Activated T-helper 2 cell treated with anti-CD3 and anti-CD28 coated beads, Interferon-gamma antibody, Interleukin-2, Interleukin-4, amounts not matched to agents 10 μg/mL and 5 μg/mL and 100 μg/mL, durations not matched to agents 14 hours and 24 hours and 36 hours (primary cell): ENCODE measurements around the gene KLC3. TPM values are rescaled to one million over a fixed set of nuclear protein-coding genes. Genes with fewer than 3 reads are reported as not detected.

Experiments
- DNase-seq: peaks from one replicate; pipeline ENCODE4 v3.0.0; 2021; ENCODE audit warnings: low spot score
- H3K27ac Mint-ChIP-seq: one replicate; pipeline ENCODE4 v1.8.0; 2021; ENCODE audit warnings: mixed read lengths
- H3K27me3 Mint-ChIP-seq: one replicate; pipeline ENCODE4 v1.8.0; 2021; ENCODE audit warnings: low read depth, mixed read lengths
- H3K36me3 Mint-ChIP-seq: one replicate; pipeline ENCODE4 v1.8.0; 2021; ENCODE audit warnings: low read depth, mixed read lengths
- H3K4me1 Mint-ChIP-seq: one replicate; pipeline ENCODE4 v1.8.0; 2021; ENCODE audit warnings: low read depth, mixed read lengths
- H3K4me3 Mint-ChIP-seq: one replicate; pipeline ENCODE4 v1.8.0; 2021; ENCODE audit warnings: low read depth, mild to moderate bottlenecking, moderate library complexity, mixed read lengths
- H3K9me3 Mint-ChIP-seq: one replicate; pipeline ENCODE4 v1.8.0; 2021; ENCODE audit warnings: mixed read lengths
- intact Hi-C: fragments of 100-400 bp; cut with micrococcal nuclease; formaldehyde crosslinking; loops from one replicate; pipeline ENCODE4 v1.15.1; 2023
- total RNA-seq: library from RNA; stranded (reverse); gene quantifications from 2 replicates; pipeline ENCODE4 v1.2.3, GENCODE V29; 2022

Gene KLC3
- total RNA-seq, 1 donor from 2014 or later = not detected

DNA sequence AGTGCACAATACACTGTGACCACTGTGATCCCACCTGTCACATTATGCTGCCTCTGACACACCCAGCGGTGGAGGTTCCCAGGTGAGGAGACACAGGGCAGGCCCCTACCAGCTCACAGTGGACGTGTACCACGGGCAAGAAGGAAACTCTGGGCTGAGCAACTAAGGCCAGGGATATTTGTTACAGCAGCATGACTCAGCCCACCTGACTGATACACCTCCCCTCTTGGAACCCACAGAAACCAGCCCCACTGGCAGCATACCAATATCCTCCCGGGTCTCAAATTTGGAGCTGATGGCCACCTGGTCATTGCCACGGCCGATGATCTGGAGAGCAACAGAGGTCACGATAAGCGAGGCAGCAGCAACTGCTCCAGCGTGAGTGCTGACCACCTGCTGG is 14.9 kb downstream of the KLC3 start:
- Mint-ChIP-seq H3K27me3 (no peaks in the 10 kb centered on the region), H3K4me3 (no peak overlapping the region), H3K9me3 (no peaks in the 10 kb centered on the region), H3K4me1 (no peaks in the 10 kb centered on the region), H3K36me3 (peaks cover 41% of the 10 kb centered on the region), H3K27ac (no peak overlapping the region)
- no peak for DNase-seq
- intact Hi-C loops = no loop called here

DNA sequence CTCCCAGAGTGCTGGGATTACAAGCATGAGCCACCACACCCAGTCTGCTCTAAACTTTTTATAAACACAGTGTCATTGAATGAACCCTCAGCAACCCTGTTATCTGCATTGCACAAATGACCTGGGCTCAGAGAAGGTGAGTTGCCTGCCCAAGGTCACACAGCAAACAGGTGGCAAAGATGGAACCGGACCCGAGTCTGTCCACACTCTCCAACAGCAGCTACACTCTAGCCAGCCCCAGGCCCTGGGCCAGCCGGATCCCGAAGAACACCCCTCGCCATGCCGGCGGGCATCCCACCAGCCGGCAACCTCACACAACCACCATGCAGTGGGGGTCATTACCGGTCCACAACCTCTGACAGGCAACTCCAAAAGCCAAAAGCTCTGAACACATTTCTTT is 15.4 kb downstream of the KLC3 start:
- Mint-ChIP-seq H3K36me3 (peaks cover 41% of the 10 kb centered on the region), H3K27me3 (no peaks in the 10 kb centered on the region), H3K4me1 (no peaks in the 10 kb centered on the region), H3K4me3 (no peak overlapping the region), H3K27ac (no peak overlapping the region), H3K9me3 (no peaks in the 10 kb centered on the region)
- intact Hi-C loops = no loop called here
- DNase-seq = no peak

DNA sequence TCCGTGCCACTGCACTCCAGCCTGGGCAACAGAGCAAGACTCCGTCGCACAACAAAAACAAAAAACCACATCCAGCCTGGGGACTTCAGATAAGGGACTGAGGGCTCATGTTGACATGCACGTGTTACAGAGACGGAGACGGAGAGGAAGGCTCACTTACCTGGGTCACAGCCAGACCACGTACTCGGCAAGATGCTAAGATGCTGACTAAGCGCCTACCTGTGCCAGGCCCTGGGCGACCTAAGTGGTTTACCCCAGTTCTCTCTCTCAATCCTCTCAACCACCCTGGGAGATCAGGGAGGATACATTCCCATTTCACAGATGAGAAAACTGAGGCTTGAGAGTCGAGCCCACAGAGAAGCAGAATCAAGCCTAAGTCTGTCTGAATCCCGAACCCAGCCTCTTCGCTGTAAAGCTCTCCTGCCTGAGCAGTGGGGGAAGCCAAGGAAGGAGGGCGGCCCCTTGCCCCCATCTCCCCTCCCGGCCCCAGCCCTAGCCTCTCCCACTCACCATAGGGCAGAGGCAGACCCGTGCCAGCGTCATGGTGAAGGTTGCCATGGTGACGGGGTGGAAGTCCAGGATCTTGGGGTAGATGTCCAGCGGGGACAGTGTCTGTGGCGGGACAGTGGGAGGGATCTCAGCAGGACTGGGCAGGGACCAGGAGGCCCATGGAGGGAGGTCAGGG is 16.4 kb downstream of the KLC3 start:
- Mint-ChIP-seq H3K4me3 (no peak overlapping the region), H3K9me3 (no peaks in the 10 kb centered on the region), H3K36me3 (peaks cover 47% of the 10 kb centered on the region), H3K27me3 (no peaks in the 10 kb centered on the region), H3K4me1 (no peaks in the 10 kb centered on the region), H3K27ac (no peak overlapping the region)
- no peak for DNase-seq
- intact Hi-C loops = no loop called here

DNA sequence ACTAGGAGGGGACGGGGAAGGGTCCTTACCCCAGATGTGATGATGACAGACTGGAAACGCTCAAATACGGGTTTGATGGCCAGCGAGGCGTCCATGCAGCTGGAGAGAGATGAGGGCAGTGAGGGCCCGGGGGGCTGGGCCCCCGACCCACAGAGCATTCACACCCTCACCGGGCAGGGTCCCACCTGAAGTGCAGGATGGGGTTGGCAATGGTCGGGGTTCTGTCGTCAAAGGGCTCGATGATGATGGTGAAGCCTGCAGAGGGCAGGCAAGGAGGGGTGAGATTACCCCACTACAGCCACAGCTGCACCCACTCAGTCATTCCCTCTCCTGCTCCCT is 16.9 kb downstream of the KLC3 start:
- Mint-ChIP-seq H3K4me3 (no peak overlapping the region), H3K27ac (no peak overlapping the region), H3K36me3 (peaks cover 50% of the 10 kb centered on the region), H3K9me3 (no peaks in the 10 kb centered on the region), H3K4me1 (no peaks in the 10 kb centered on the region), H3K27me3 (no peaks in the 10 kb centered on the region)
- DNase-seq = no peak
- intact Hi-C loops = no loop called here

DNA sequence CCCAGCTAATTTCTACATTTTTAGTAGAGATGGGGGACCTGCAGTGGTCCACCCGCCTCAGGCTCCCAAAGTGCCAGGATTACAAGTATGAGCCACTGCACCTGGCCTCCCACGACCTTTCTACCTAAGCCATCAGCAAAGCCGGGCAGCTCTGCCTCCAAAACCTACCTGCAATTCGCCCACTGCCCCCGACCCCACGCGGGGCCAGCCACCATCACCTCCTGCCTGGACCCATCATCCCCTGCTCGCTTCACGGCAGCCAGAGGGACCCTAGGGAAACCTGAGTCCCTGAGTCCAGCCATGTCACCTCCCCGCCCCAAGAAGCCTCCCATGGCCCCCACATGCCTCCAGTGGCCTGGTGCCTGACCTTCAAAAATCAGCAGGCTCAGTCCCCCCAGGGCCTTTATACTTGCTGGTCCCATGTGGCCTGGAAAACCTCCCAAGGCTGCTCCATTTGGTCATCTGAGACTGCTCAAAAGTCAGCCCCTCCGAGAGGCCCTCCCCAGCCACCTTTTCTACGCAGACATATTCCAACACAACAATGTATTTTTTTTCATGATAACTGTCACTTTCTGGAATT is 17.8 kb downstream of the KLC3 start:
- Mint-ChIP-seq H3K4me1 (no peaks in the 10 kb centered on the region), H3K27ac (no peak overlapping the region), H3K4me3 (no peak overlapping the region), H3K27me3 (no peaks in the 10 kb centered on the region), H3K36me3 (peaks cover 46% of the 10 kb centered on the region), H3K9me3 (no peaks in the 10 kb centered on the region)
- DNase-seq = no peak
- intact Hi-C loops = no loop called here

DNA sequence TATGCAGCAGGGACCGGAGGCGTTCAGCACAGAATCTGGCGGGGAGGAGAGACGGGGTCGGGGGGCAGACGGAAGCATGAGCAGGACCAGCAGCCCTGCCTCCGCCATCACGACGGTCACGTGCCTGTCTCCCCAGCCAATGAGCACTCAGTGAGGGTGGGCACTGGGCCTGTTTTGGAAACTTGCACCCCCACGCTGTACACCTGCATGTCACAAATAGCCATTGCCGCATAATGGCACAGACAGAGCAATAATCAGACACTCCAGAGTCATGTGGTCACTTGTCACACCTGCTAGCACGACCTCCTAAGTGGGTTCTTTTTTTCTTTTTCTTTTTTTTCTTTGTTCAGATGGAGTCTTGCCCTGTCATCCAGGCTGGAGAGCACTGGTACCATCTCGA is 21.1 kb downstream of the KLC3 start:
- Mint-ChIP-seq H3K4me3 (no peak overlapping the region), H3K4me1 (no peaks in the 10 kb centered on the region), H3K27me3 (no peaks in the 10 kb centered on the region), H3K36me3 (peaks cover 27% of the 10 kb centered on the region), H3K27ac (no peak overlapping the region), H3K9me3 (no peaks in the 10 kb centered on the region)
- DNase-seq = no peak
- intact Hi-C loops = no loop called here

DNA sequence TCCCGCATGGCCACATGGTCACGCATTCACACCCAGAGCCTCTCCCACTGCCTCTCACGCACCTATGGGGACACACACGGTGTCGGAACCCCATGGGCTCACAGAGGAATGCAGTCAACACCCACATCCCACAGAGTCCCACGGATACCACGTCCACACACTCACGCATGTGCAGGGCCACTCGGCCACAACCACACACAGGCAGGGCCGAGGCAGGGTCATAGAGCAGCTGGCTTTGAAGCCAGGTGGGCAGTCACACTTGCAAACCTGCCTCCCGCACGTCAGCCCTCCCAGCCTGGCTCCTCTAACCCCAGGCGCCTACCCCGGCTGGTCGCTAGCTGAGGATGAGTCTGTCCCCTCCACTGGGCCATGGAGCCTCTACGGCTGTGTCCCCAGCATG is 21.7 kb downstream of the KLC3 start:
- H3K4me3 Mint-ChIP-seq = no peak overlapping the region
- peaks cover 27% of the 10 kb centered on the region for H3K36me3 Mint-ChIP-seq
- no peaks in the 10 kb centered on the region for H3K4me1 Mint-ChIP-seq
- intact Hi-C loops = no loop called here
- DNase-seq = no peak
- H3K9me3 Mint-ChIP-seq = no peaks in the 10 kb centered on the region
- no peak overlapping the region for H3K27ac Mint-ChIP-seq
- no peaks in the 10 kb centered on the region for H3K27me3 Mint-ChIP-seq

DNA sequence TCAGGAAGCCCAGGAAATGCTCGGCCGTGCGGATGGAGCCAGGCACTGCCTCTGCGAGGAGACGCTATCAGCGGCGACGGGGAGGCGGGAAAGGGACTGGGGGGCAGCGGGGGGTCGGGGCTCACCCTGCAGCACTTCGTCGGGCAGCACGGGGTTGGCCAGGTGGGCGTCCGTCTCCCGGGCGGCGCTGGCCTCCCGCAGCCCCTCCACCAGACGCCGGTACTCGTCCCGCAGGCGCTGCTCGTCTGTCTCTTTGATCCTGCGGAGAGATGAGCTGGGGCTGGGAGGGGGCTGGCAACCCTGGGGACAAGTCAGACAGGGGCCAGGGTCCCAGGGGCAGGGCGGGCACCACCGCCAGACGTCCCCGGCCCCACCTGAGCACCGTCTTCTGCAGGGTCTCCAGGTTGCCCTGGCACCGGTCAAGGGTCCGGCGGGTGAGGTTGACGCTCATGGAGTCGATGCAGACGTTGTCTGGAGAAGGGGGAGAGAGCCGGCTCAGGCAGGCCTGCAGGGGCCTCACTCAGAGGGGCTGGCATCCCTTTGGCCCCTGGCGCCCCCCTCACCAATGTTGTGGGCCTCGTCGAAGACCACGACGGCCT is 23.4 kb downstream of the KLC3 start:
- no peak overlapping the region for H3K4me3 Mint-ChIP-seq
- peaks cover 22% of the 10 kb centered on the region for H3K36me3 Mint-ChIP-seq
- H3K27me3 Mint-ChIP-seq = no peaks in the 10 kb centered on the region
- no peak overlapping the region for H3K27ac Mint-ChIP-seq
- intact Hi-C loops = no loop called here
- H3K9me3 Mint-ChIP-seq = no peaks in the 10 kb centered on the region
- DNase-seq = no peak
- H3K4me1 Mint-ChIP-seq = peaks cover 6% of the 10 kb centered on the region

DNA sequence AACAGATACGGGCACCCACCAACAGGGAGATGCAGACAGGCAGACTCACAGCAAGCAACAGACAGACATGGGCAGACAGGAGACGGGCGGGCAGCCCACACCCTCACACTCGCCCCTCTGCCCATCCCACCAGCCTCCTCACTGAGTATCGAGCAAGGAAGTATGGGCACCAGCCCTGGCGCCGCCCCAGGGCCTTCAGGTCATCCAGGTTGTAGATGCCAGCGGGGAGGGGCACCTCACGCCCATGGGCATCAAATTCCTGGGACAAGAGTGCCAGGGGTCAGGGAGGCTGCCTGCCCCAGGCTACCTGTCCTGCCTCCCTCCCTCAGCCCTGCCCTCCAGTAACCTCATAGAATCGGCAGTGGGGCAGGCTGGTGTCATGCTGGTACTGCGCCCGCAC is 24.1 kb downstream of the KLC3 start:
- Mint-ChIP-seq H3K27me3 (no peaks in the 10 kb centered on the region), H3K9me3 (no peaks in the 10 kb centered on the region), H3K4me1 (peaks cover 9% of the 10 kb centered on the region), H3K27ac (no peak overlapping the region), H3K4me3 (no peak overlapping the region), H3K36me3 (peaks cover 15% of the 10 kb centered on the region)
- intact Hi-C loops = no loop called here
- no peak for DNase-seq

DNA sequence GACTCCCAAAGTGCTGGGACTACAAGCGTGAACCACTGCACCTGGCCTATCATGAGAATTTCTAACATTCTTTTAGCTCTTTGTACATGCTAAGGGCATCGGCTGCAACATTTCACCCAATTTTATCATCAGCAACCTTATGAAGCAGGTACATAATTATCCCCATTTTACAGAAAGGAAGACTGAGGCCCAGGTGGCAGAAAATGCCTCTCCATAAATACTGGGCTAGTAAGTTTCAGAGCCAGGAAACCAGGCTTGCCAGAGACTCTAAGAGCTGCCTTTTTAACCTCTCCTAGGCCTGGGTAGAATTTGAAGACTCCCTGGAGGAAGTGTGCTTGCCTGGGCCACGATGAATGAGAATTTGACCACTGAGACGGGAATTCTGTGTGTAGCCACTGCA is 27.6 kb downstream of the KLC3 start:
- H3K27ac Mint-ChIP-seq = no peak overlapping the region
- no peak for DNase-seq
- H3K4me1 Mint-ChIP-seq = peaks cover 14% of the 10 kb centered on the region
- peaks cover 6% of the 10 kb centered on the region for H3K36me3 Mint-ChIP-seq
- H3K27me3 Mint-ChIP-seq = no peaks in the 10 kb centered on the region
- H3K4me3 Mint-ChIP-seq = peak overlapping the region; percentile 19
- intact Hi-C loops = no loop called here
- H3K9me3 Mint-ChIP-seq = no peaks in the 10 kb centered on the region

DNA sequence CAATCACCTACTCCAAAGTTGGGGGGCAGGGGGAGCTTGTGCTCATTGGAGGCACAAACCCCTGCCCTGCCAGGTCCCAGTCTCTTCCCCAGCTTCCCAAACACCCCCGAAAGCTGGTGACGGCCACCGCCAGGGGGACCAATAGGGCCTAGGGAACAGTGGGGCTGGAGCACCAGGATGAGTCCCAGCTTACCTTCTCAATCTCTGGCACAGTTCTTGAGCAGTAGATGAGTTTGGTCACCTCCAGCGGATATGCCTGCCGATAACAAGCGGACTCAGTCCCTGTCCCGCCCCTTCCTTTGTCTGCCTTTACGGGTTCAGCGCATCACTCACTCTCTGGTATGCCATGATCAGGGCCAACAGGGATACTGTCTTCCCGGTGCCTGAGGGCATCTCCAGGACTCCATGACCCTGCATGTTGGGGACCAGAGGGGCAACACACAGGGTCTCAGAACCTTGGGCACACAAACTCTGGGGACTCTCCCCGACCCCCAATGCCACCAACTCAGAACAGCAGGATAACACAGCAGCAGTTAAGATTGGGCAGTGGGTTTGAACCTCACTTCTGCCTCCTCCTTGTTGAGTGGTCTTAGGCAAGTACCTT is 28.3 kb downstream of the KLC3 start:
- Mint-ChIP-seq H3K4me1 (peaks cover 14% of the 10 kb centered on the region), H3K36me3 (peaks cover 6% of the 10 kb centered on the region), H3K9me3 (no peaks in the 10 kb centered on the region), H3K4me3 (peak overlapping the region; percentile 66), H3K27me3 (no peaks in the 10 kb centered on the region), H3K27ac (no peak overlapping the region)
- intact Hi-C loops = no loop called here
- DNase-seq = no peak

DNA sequence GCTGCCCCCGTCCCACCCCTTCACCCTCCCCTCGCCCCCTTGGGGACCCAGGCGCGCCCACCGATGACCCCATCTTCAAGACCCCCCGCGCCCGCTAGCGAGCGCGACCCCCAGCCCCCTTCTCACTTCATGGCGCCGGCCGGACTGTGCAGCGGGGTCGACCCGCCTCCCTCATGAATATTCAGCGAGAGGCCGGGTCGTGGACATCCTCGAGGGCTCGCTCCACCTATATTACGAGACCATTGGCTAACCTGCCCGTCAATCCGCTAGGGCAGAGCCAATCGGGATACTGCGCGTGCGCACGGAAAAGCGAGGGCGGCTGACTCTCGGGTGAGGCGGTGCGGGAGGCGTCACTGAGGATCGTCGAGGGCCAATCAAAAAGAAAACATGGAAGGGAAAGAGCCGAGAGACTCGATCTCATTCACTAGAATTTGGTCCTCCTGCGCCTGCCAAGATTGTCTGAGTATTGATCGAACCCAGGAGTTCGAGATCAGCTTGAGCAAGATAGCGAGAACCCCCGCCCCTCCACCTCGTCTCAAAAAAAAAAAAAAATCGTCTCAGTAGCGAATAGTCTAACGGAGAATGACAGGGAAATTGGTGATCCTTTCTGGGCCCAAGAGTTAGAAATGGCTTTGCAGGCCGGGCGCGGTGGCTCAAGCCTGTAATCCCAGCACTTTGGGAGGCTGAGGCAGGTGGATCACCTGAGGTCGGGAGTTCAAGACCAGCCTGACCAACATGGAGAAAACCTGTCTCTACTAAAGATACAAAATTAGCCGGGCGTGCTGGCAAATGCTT is 30.1 kb downstream of the KLC3 start, which contains the start of gene ERCC2:
TSS of gene ERCC2 (minus strand) at position 164 of the 795 bp plus-strand sequence. CDS start at position 131, 33 bp downstream.
- H3K4me1 Mint-ChIP-seq = peaks cover 14% of the 10 kb centered on the region
- peak within 1 kb of the TSS; percentile 99 for H3K27ac Mint-ChIP-seq
- H3K27me3 Mint-ChIP-seq = no peaks in the 10 kb centered on the region
- peak; percentile 100 for DNase-seq
- peak within 1 kb of the TSS; percentile 87 for H3K4me3 Mint-ChIP-seq
- H3K36me3 Mint-ChIP-seq = peaks cover 6% of the 10 kb centered on the region
- no peaks in the 10 kb centered on the region for H3K9me3 Mint-ChIP-seq
- intact Hi-C loops = loop anchor here (1.0 to 5.0 kb wide), 3 partner anchors 52 to 109 kb away; partner anchors contain the start of gene ERCC1
